ENCODE results near the gene CORO2A.

DNA sequence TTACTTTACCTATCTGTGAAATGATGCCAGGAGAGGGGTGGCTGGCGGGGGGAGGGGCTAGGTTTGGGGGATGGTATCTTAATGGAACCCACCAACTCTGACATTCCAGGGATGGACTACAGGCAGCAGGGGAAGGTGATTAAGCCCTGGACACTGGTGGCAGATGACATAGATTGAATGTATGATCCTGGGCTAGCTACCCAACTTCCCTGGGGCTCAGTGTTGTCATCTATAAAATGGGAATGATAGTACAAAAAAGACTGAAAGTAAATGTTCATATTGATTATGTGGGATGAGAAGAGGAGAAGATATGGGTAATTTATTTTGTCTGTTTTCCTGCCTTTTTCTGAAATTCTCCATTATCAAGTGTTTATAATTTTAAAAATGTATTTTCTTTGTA lies 6.2 kb downstream of the CORO2A start:
- TF ChIP-seq, protein P1, sequence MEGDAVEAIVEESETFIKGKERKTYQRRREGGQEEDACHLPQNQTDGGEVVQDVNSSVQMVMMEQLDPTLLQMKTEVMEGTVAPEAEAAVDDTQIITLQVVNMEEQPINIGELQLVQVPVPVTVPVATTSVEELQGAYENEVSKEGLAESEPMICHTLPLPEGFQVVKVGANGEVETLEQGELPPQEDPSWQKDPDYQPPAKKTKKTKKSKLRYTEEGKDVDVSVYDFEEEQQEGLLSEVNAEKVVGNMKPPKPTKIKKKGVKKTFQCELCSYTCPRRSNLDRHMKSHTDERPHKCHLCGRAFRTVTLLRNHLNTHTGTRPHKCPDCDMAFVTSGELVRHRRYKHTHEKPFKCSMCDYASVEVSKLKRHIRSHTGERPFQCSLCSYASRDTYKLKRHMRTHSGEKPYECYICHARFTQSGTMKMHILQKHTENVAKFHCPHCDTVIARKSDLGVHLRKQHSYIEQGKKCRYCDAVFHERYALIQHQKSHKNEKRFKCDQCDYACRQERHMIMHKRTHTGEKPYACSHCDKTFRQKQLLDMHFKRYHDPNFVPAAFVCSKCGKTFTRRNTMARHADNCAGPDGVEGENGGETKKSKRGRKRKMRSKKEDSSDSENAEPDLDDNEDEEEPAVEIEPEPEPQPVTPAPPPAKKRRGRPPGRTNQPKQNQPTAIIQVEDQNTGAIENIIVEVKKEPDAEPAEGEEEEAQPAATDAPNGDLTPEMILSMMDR (IDR thresholded peaks at IDR 0.05), result no peak
- TF ChIP-seq, protein P2, sequence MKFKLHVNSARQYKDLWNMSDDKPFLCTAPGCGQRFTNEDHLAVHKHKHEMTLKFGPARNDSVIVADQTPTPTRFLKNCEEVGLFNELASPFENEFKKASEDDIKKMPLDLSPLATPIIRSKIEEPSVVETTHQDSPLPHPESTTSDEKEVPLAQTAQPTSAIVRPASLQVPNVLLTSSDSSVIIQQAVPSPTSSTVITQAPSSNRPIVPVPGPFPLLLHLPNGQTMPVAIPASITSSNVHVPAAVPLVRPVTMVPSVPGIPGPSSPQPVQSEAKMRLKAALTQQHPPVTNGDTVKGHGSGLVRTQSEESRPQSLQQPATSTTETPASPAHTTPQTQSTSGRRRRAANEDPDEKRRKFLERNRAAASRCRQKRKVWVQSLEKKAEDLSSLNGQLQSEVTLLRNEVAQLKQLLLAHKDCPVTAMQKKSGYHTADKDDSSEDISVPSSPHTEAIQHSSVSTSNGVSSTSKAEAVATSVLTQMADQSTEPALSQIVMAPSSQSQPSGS (CRISPR knock-in tag; IDR thresholded peaks at IDR 0.05; ENCODE audit: borderline replicate concordance, low read depth), result no peak
- TF ChIP-seq NR2C2 (CRISPR knock-in tag; IDR thresholded peaks at IDR 0.05), result no peak
- TF ChIP-seq, protein P3, sequence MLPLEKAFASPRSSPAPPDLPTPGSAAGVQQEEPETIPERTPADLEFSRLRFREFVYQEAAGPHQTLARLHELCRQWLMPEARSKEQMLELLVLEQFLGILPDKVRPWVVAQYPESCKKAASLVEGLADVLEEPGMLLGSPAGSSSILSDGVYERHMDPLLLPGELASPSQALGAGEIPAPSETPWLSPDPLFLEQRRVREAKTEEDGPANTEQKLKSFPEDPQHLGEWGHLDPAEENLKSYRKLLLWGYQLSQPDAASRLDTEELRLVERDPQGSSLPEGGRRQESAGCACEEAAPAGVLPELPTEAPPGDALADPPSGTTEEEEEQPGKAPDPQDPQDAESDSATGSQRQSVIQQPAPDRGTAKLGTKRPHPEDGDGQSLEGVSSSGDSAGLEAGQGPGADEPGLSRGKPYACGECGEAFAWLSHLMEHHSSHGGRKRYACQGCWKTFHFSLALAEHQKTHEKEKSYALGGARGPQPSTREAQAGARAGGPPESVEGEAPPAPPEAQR (CRISPR knock-in tag; IDR thresholded peaks at IDR 0.05), result no peak
- no peak for TF ChIP-seq SP1 (CRISPR knock-in tag; conservative IDR thresholded peaks at IDR 0.05)
- no peak for TF ChIP-seq NR3C1 (CRISPR knock-in tag; conservative IDR thresholded peaks at IDR 0.05; ENCODE audit: low read depth)
- TF ChIP-seq, protein P4, sequence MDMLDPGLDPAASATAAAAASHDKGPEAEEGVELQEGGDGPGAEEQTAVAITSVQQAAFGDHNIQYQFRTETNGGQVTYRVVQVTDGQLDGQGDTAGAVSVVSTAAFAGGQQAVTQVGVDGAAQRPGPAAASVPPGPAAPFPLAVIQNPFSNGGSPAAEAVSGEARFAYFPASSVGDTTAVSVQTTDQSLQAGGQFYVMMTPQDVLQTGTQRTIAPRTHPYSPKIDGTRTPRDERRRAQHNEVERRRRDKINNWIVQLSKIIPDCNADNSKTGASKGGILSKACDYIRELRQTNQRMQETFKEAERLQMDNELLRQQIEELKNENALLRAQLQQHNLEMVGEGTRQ (CRISPR knock-in tag; IDR thresholded peaks at IDR 0.05), result no peak
- no peak for TF ChIP-seq SMAD3 (CRISPR knock-in tag; IDR thresholded peaks at IDR 0.05; ENCODE audit: borderline replicate concordance)
- TF ChIP-seq NFYB (CRISPR knock-in tag; conservative IDR thresholded peaks at IDR 0.05; ENCODE audit: low read depth), result no peak
- no peak for TF ChIP-seq SMAD4 (CRISPR knock-in tag; IDR thresholded peaks at IDR 0.05)
- TF ChIP-seq, protein P5, sequence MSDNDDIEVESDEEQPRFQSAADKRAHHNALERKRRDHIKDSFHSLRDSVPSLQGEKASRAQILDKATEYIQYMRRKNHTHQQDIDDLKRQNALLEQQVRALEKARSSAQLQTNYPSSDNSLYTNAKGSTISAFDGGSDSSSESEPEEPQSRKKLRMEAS (CRISPR knock-in tag; IDR thresholded peaks at IDR 0.05), result no peak
- TF ChIP-seq, protein P6, sequence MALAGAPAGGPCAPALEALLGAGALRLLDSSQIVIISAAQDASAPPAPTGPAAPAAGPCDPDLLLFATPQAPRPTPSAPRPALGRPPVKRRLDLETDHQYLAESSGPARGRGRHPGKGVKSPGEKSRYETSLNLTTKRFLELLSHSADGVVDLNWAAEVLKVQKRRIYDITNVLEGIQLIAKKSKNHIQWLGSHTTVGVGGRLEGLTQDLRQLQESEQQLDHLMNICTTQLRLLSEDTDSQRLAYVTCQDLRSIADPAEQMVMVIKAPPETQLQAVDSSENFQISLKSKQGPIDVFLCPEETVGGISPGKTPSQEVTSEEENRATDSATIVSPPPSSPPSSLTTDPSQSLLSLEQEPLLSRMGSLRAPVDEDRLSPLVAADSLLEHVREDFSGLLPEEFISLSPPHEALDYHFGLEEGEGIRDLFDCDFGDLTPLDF (CRISPR knock-in tag; IDR thresholded peaks at IDR 0.05), result no peak
- no peak for TF ChIP-seq ZNF138 (CRISPR knock-in tag; conservative IDR thresholded peaks at IDR 0.05)
- TF ChIP-seq ZBTB21 (CRISPR knock-in tag; IDR thresholded peaks at IDR 0.05; ENCODE audit: borderline replicate concordance), result no peak
